ENCODE measurements around the gene SKP2.

DNA sequence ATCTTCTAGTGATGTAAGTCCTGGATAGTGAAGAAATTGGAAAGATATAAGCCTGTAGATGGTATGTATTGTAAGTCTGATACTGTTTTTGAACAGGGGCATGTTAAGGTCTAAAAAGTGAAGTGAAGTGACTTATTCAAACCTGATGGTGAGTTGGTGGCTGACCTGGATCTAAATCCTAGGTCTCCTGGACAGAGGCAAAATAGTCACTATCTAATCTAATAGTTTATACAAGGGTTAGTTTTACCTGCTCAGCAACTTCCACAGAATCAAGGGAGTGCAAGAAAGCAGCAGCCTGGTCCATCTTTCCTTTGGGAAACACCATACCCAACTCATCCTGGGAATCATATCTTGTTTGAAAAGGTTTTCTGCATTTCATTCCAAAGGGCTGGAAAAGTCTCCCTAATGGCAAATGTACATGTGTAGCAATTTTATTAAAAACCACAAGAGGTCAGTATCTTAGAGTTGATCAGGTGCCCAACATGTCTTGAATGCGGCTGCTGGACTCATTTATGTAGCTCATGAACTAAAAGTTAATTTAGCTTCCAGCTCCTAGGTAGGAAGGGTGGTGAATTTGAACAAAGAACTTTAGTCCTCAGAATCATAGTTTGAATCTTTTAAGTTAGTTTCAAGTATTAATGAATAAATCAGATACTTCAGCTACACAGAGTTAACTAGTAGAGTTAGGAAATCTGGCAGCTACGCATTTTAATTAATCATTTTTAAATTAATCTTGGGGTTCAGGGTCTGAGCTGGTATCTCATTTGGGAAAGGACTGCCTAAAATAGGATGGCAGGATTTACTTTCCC lies 26.0 kb downstream of the SKP2 start:
- no peak for TF ChIP-seq POLR2A (IDR thresholded peaks at IDR 0.05)
- TF ChIP-seq, protein P1, sequence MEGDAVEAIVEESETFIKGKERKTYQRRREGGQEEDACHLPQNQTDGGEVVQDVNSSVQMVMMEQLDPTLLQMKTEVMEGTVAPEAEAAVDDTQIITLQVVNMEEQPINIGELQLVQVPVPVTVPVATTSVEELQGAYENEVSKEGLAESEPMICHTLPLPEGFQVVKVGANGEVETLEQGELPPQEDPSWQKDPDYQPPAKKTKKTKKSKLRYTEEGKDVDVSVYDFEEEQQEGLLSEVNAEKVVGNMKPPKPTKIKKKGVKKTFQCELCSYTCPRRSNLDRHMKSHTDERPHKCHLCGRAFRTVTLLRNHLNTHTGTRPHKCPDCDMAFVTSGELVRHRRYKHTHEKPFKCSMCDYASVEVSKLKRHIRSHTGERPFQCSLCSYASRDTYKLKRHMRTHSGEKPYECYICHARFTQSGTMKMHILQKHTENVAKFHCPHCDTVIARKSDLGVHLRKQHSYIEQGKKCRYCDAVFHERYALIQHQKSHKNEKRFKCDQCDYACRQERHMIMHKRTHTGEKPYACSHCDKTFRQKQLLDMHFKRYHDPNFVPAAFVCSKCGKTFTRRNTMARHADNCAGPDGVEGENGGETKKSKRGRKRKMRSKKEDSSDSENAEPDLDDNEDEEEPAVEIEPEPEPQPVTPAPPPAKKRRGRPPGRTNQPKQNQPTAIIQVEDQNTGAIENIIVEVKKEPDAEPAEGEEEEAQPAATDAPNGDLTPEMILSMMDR (IDR thresholded peaks at IDR 0.05) = no peak

Data from lower leg skin (tissue), 3 donors.